CD4-positive, alpha-beta T cell (primary cell): Measurements from ENCODE around the gene SLC25A47. TPM values are rescaled to one million over a fixed set of nuclear protein-coding genes. Genes with fewer than 3 reads are reported as not detected.

Experiments used
- ATAC-seq: fragments of 200-7000 bp; cut with Tn5 transposase; one replicate; pipeline ENCODE4 v1.10.0; 2022; ENCODE audit warnings: mild to moderate bottlenecking; ENCODE audit not compliant: poor library complexity
- CTCF ChIA-PET: fragments of 350-600 bp; sonication (Branson Sonifier 250); formaldehyde crosslinking; loops from one replicate; lab custom pipeline; 2021; ENCODE audit warnings: antibody characterized with exemption, inconsistent platforms; lab: Charles Lee
- POLR2A ChIA-PET: fragments of 350-600 bp; sonication (Branson Sonifier 250); formaldehyde crosslinking; loops from one replicate; lab custom pipeline; 2021; ENCODE audit warnings: antibody characterized with exemption, inconsistent platforms; lab: Charles Lee
- DNase-seq, 14 experiments: peaks; one replicate each; pipeline ENCODE4 v3.0.0-alpha.2; 2013 to 2020; ENCODE audit warnings: mixed read lengths in 2 of 14
- H3K27ac ChIP-seq, 2 donors: one replicate each; pipeline versions ENCODE4 v1.5.1 to v1.7.0; 2013; ENCODE audit warnings: low read length in 2 of 2, low read depth in 1 of 2, mild to moderate bottlenecking in 1 of 2
- H3K27me3 ChIP-seq, 2 experiments: 1 replicate in 1 of 2; 2 replicates in 1 of 2; pipeline versions ENCODE4 v1.6.1 to v1.7.0; 2013; ENCODE audit warnings: low read length in 2 of 2, control low read depth in 1 of 2, mild to moderate bottlenecking in 1 of 2, moderate library complexity in 1 of 2; ENCODE audit not compliant: insufficient read depth in 2 of 2, control insufficient read depth in 1 of 2
- H3K36me3 ChIP-seq: one replicate; pipeline ENCODE4 v1.6.1; 2013; ENCODE audit warnings: low read length, control low read depth; ENCODE audit not compliant: insufficient read depth
- H3K4me1 ChIP-seq: one replicate; pipeline ENCODE4 v1.6.1; 2013; ENCODE audit warnings: low read length, control low read depth; ENCODE audit not compliant: insufficient read depth
- H3K4me3 ChIP-seq: one replicate; pipeline ENCODE4 v1.5.1; 2013; ENCODE audit warnings: mild to moderate bottlenecking, low read length, moderate library complexity
- H3K9me3 ChIP-seq, 2 experiments: 1 replicate in 1 of 2; 2 replicates in 1 of 2; pipeline versions ENCODE4 v1.6.1 to v1.7.0; 2013; ENCODE audit warnings: low read length in 2 of 2, mild to moderate bottlenecking in 2 of 2, control low read depth in 1 of 2, moderate library complexity in 1 of 2; ENCODE audit not compliant: control insufficient read depth in 1 of 2, insufficient read depth in 1 of 2
- H3K27ac Mint-ChIP-seq: one replicate; pipeline ENCODE4 v1.8.0; 2020; ENCODE audit warnings: mixed read lengths
- H3K27me3 Mint-ChIP-seq: one replicate; pipeline ENCODE4 v1.8.0; 2021; ENCODE audit warnings: mixed read lengths
- H3K36me3 Mint-ChIP-seq: one replicate; pipeline ENCODE4 v1.8.0; 2021; ENCODE audit warnings: low read depth, mixed read lengths
- H3K4me1 Mint-ChIP-seq: one replicate; pipeline ENCODE4 v1.8.0; 2021; ENCODE audit warnings: low read depth, mixed read lengths
- H3K4me3 Mint-ChIP-seq: one replicate; pipeline ENCODE4 v1.8.0; 2020; ENCODE audit warnings: mild to moderate bottlenecking, mixed read lengths
- H3K9me3 Mint-ChIP-seq: one replicate; pipeline ENCODE4 v1.8.0; 2020; ENCODE audit warnings: mixed read lengths
- CTCF ChIP-seq: fragments of 200-600 bp; IDR thresholded peaks from one replicate; pipeline ENCODE4 v1.8.0; 2022; ENCODE audit warnings: antibody characterized with exemption, mild to moderate bottlenecking
- intact Hi-C, 2 experiments: fragments of 100-400 bp; cut with DNase I in 1 of 2; cut with micrococcal nuclease in 1 of 2; formaldehyde crosslinking; loops; one replicate each; pipeline versions ENCODE4 v1.15.1 to v1.9.0; 2023 to 2025; cut with DNase I, micrococcal nuclease
- total RNA-seq, 174 experiments: library from RNA in 2 of 174; stranded (reverse) in 2 of 174; gene quantifications; one replicate each; pipeline ENCODE4 v1.2.3 and lab custom pipeline; 2021 to 2026

Gene SLC25A47
- total RNA-seq, 2 experiments from 2014 or later: not detected

GRCh38 chr14:100365741-100366140 lies 42.6 kb downstream of the SLC25A47 start:
- H3K9me3 ChIP-seq: no peaks in the 10 kb centered on the region
- intact Hi-C loops: no loop called here
- H3K27ac ChIP-seq: no peak overlapping the region
- Mint-ChIP-seq H3K27me3 (no peaks in the 10 kb centered on the region), H3K4me1 (no peaks in the 10 kb centered on the region), H3K27ac (no peak overlapping the region), H3K36me3 (peaks cover 76% of the 10 kb centered on the region), H3K4me3 (no peak overlapping the region), H3K9me3 (no peaks in the 10 kb centered on the region)
- peaks cover 39% of the 10 kb centered on the region for H3K36me3 ChIP-seq
- POLR2A ChIA-PET: no interaction called here
- no peaks in the 10 kb centered on the region for H3K4me1 ChIP-seq
- CTCF ChIA-PET: no interaction called here
- no peak overlapping the region for H3K4me3 ChIP-seq
- ATAC-seq (no peak), DNase-seq (no peak)
- no peak for TF ChIP-seq CTCF
- H3K27me3 ChIP-seq: no peaks in the 10 kb centered on the region

GRCh38 chr14:100369019-100369418 lies 45.9 kb downstream of the SLC25A47 start:
- H3K4me3 ChIP-seq: no peak overlapping the region
- ATAC-seq (no peak), DNase-seq (no peak)
- no peak overlapping the region for H3K27ac ChIP-seq
- peaks cover 25% of the 10 kb centered on the region for H3K36me3 ChIP-seq
- intact Hi-C loops: no loop called here
- Mint-ChIP-seq H3K9me3 (no peaks in the 10 kb centered on the region), H3K4me1 (peaks cover 5% of the 10 kb centered on the region), H3K27me3 (no peaks in the 10 kb centered on the region), H3K27ac (no peak overlapping the region), H3K36me3 (peaks cover 55% of the 10 kb centered on the region), H3K4me3 (no peak overlapping the region)
- H3K9me3 ChIP-seq: no peaks in the 10 kb centered on the region
- POLR2A ChIA-PET: no interaction called here
- CTCF ChIA-PET: no interaction called here
- no peak for TF ChIP-seq CTCF
- H3K4me1 ChIP-seq: no peaks in the 10 kb centered on the region
- no peaks in the 10 kb centered on the region for H3K27me3 ChIP-seq

- Mint-ChIP-seq H3K27ac (no peak overlapping the region), H3K9me3 (no peaks in the 10 kb centered on the region), H3K27me3 (no peaks in the 10 kb centered on the region), H3K4me3 (no peak overlapping the region), H3K4me1 (peaks cover 15% of the 10 kb centered on the region), H3K36me3 (peaks cover 49% of the 10 kb centered on the region)
- DNase-seq (no peak), ATAC-seq (no peak)
- POLR2A ChIA-PET: no interaction called here
- peaks cover 3% of the 10 kb centered on the region for H3K4me1 ChIP-seq
- intact Hi-C loops: loop anchor here in 1 of 2 experiments (5.0 to 10.0 kb wide), 2 partner anchors 63 to 765 kb away; partner anchors contain the start of genes CCDC85C and SLC25A29
- no peak overlapping the region for H3K27ac ChIP-seq
- TF ChIP-seq CTCF: no peak
- no peaks in the 10 kb centered on the region for H3K27me3 ChIP-seq
- H3K9me3 ChIP-seq: no peaks in the 10 kb centered on the region
- peaks cover 25% of the 10 kb centered on the region for H3K36me3 ChIP-seq
- H3K4me3 ChIP-seq: no peak overlapping the region
- CTCF ChIA-PET: no interaction called here
Measured at GRCh38 chr14:100370003-100370402, 46.9 kb downstream of the SLC25A47 start.
